SHP77 treated with DMSO at 0.1 percent for 48 hours (cell line): ENCODE data around the gene CNTNAP2.

ENCODE experiments used
- DNase-seq: peaks from one replicate; lab custom pipeline; 2025; lab: John Stamatoyannopoulos, UW

Gene CNTNAP2

GRCh38 chr7:148348466-148348865 lies 2231.9 kb downstream of the CNTNAP2 start:
- DNase-seq, result no peak

DNA sequence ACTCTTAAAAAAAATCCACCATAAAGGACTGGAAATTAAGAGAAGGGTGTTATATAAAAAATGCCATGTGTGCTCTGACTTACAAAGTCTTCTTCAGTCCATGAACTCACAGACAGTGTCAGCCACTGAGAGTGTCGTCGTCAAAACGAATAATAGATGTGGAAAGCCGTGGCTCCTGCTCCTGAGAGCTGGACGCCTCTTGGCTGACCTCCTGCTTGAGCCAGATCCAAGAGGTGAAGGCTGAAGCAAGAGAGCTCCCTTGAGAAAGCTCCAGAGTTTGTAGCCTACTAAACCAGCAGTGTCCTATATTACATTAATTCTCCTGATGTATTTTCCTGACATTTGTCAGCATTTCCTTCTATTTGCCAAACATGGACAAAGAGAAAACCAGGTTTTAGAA lies 2239.7 kb downstream of the CNTNAP2 start:
- DNase-seq, result no peak

DNA sequence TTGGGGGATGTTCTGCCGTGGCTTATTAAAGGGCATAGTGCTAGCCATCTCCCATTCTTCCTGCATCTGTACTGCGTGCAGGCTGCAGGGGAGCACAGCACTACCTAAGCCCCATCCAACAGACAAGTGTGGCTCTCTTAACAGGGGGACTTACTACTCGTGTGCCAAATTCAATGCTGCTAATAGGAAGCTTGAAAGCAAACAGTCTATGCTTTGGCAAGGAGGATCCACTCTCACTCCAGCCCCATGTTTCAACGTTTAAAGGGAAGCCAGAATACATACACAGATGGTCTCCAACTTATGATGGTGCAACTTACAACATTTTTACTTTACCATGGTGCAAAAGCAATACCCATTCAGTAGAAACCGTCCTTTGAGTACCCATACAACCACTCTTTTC lies 2245.9 kb downstream of the CNTNAP2 start:
- DNase-seq, result no peak

DNA sequence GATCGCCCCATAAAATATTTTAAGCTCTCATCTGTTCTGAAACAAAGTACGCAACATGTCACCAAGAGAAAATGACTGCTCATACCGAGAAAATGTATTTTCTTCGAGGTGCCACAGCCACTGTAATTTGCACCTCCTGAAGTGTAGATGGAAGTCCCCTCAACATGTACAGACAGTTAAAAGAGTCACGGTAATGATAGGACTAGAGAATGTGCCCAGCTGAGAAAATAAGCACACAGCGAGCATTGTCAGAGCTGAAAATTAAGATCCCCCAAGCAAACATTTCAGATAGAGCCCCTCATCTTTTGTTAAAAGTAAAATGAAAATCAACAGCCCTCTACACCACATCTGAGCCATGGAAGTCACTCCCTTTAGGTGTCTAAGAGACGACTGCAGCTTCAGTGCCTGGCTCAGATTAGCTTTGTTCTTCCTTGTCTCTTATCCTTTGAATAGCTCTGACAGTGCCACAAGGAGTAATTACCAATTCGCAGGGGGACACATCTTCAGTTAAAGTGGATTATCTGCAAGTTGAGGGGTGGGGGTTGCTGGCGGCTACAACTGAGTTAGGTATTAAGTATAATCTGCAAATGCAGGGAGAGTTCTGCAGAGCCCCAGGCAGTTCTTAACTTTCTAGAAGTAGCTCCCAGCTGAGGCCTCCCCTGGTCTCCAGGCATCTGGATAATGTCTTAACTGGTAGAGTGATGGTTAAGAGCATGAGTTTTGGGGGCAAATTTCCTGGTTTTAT lies 2251.3 kb downstream of the CNTNAP2 start:
- DNase-seq, result no peak

DNA sequence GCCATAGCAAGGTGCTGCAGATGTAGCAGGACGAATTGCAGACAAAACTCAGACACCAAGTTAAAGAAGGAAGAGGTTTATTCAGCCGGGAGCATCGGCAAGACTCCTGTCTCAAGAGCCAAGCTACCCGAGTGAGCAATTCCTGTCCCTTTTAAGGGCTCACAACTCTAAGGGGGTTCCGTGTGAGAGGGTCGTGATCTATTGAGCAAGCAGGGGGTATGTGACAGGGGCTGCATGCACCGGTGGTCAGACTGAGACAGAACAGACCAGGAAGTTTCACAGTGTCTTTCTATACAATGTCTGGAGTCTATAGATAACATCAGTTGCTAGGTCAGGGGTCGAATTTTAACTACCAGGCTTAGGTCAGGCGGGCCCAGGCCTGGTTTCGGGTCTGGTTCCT lies 2252.0 kb downstream of the CNTNAP2 start:
- DNase-seq, result no peak

- no peak for DNase-seq
Observed at GRCh38 chr7:148371280-148371937, 2254.8 kb downstream of the CNTNAP2 start.

DNA sequence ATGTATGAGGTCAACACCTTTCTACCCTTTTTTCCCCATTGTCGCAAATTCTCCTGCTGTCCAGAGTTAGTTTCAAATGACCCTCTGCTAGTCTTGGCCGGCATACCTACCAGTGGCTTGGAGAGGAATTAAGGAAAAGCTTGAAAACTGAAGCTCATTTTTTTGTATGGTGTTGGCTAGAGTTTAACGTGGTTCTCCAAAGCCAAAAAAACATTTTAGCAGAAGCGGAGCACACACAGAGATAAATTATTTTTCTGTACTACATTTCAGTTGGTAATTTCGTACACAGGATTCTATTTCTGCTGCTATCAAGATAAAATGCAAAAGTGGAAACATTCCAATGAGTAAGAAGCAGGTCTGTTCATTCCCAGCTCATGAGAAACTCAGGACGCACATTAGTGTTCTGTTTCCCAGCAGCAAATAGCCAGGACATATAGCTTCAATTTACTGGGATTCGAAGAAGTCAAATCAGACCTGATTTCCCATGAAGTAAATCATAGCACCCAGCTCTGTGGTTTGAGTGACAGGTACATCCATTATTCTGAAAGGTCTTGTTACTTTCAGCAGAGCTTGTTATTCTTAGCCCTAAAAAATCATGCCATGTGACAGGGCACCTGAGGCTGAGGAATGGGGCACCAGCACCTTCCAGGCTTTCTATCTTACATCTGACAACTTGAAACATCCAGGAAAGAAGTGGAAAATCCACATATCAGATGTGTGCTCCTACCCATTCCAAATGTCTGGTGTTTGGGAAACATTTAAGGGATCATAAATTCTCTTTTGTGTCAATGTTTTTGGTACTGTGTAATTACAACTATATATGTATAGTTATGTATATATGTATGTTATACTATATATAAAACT lies 2258.0 kb downstream of the CNTNAP2 start:
- DNase-seq, result no peak

DNA sequence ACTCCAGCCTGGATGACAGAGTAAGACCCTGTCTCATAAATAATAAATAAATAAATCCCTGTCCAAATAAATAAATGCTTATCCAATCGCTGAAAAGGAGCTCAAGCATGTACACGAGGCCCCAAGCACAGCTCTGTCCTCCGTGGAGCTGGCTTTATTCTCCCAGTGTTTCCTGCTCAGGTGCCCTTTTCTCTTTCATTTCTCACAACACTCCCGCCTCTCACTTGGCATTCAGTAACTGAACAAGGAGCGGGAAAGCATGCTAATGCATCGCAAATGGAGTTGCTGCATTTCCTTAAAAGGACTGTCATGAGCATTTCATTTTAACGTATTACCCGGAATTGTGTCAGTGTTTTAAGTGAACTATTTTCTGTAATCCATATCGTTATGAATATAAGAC lies 2263.1 kb downstream of the CNTNAP2 start:
- DNase-seq, result no peak

- DNase-seq, result no peak
Observed at GRCh38 chr7:148380596-148381419, 2264.2 kb downstream of the CNTNAP2 start.

- DNase-seq, result no peak
Observed at GRCh38 chr7:148382596-148382995, 2266.0 kb downstream of the CNTNAP2 start.

- no peak for DNase-seq
Observed at GRCh38 chr7:148383651-148384050, 2267.1 kb downstream of the CNTNAP2 start.

DNA sequence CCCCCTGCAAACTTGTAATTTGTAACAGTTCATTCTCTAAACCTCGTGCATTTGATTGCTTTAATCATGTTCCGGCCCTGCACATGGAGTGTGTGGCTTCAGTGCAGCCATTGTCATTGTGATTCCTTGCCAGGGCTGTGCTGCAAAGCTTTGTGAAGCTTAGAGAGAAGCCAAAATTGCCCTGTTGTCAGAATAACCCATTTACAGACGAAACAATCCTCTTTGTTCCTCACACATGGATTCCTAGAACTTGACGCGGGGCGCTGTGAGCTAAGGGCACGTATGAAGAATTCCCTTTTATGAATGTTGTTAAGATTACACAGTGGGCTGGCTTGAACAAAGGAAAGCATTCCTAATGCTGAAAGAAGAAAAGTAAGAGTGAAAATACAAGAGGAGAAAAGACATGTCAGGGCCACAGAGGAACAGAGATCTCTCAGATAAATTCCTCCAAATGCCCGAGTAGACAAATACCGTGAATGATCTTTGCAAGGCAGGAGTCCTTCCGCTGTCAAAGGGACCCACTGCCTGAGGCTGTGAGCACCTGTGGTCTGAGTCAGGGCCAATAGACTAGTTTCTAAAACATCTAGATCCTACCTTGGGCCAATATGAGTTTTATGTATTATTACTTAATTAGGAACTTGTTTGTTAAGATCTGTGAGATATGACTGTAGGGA lies 2268.5 kb downstream of the CNTNAP2 start:
- DNase-seq, result no peak

DNA sequence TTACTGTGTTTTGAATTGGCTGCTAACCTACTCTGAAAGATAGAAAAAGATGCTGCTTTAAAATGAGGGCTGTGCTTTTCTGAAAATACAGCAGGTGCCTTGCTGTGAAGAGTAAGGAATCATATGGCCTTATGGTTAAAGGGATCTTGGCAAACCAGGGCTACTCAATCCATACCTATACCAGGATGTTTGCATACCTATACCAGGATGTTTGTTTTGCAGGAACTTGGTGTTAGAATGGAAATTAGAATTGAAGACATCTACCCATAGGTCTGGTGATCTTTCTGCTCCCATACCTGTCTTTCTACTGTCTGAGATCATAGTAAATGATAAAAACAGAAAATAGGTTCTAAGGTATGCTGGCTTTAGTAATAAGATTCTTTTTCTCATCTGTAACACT lies 2273.8 kb downstream of the CNTNAP2 start:
- no peak for DNase-seq

- DNase-seq, result no peak
Observed at GRCh38 chr7:148391591-148391990, 2275.0 kb downstream of the CNTNAP2 start.

GRCh38 chr7:148394582-148394981 lies 2278.0 kb downstream of the CNTNAP2 start:
- DNase-seq, result no peak

DNA sequence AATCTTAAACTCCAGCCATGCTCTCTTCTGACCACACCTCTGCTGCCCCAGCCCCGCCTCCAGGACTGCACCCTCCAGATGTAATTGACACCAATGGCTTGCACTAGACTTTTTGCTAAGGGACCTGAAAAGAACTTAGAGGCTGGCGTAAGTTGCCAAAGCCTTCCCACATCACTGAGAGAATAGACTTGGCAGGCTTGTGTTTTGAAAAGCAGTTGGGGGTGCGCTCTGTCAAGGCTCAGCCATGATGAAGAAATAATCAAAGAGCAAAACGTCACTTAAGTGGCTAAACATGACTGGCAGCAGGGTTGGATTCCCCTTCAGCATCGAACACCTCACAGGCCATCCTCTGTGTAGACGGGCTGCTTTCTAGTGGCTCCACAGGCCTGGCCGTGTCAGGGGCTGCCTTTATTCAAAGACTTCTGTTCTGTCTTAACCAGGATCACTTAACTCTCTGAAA lies 2278.8 kb downstream of the CNTNAP2 start:
- no peak for DNase-seq

DNA sequence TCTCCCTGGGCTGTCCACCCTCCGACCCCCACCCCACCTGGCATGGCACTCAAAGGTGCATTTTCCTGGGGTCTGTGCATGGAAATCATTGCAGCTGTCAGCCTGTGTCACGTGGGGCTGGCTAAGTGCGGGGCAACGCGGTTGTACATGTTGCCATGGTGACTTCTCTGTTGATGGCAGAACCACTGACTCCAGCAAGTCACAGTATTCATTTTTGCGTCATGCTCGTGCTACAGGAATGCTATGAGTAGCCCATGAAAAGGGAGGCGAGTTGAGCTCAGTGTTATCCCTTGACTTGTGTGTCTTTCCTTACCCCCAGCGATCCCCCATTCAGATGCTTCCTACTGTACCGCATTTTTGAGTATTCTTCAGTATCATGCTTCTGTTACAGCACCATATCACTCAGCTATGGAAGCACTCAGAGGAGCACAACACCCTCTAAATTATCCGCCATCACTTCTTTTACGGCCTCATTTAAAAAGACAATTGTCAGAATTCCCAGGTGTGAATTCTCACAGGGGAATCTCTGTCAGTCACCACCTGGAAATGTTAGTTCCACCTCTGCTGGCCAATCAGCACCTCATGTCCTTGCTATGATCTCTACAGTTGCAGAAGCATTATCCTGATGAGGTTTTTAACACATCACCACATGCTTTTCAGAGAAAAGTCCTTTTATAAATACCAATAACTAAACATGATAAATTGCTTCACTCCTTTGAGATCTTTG lies 2279.6 kb downstream of the CNTNAP2 start:
- no peak for DNase-seq

DNA sequence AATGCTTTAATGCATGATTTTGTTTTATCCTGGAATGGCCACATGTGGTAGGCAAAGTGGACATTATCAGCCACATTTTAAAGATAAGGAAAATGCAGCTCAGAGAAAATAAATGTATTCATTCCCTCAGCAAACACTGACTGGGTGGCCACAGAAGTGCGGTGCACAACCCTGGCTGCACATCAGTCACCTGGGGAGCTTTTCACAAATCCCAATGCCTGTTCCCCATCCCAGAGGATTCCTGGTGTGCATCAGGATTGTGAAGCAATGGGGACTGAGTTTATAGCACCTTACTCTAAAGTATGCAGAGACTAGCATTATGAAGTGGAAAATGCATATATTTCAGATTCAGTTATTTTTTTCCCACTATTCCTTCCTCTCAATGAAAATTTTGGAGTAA lies 2280.5 kb downstream of the CNTNAP2 start:
- DNase-seq, result no peak

GRCh38 chr7:148397551-148397950 lies 2280.9 kb downstream of the CNTNAP2 start:
- no peak for DNase-seq

DNA sequence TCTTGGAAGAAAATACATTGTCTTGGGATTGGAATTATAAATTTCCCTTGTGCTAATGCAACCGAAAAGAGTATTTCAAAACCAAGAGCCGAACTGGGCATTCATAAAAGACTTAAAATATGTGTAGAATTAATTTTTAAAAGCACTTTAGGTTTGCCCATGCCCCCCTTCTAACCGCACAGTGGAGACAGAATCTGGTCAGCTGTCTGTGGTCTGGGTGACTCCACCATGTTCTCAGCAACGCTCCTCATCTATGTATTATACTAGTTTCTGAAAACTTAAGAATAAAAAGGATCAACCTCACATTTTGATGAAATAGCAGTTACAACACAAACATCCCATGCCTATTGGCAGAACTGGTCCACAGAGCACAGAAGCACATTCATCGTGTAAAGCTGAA lies 2281.4 kb downstream of the CNTNAP2 start:
- DNase-seq, result no peak
